H9 (cell line): ENCODE measurements around the gene KCNAB2. TPM values are rescaled to one million over a fixed set of nuclear protein-coding genes. Genes with fewer than 3 reads are reported as not detected.

Experiments
- DNase-seq: peaks from one replicate; pipeline ENCODE4 v3.0.0-alpha.2; 2017
- H2AFZ ChIP-seq: one replicate; pipeline ENCODE4 v1.6.1; 2013; ENCODE audit warnings: mild to moderate bottlenecking, low read length, control low read depth, moderate library complexity
- H2AK5ac ChIP-seq: 2 replicates; pipeline ENCODE4 v1.6.1; 2013; ENCODE audit warnings: low read length, control low read depth, mixed read lengths; ENCODE audit not compliant: insufficient read length
- H2BK120ac ChIP-seq: one replicate; pipeline ENCODE4 v1.6.1; 2013; ENCODE audit warnings: low read depth, mild to moderate bottlenecking, low read length, control low read depth, inconsistent platforms; ENCODE audit not compliant: poor library complexity, severe bottlenecking
- H2BK12ac ChIP-seq: 2 replicates; pipeline ENCODE4 v1.6.1; 2013; ENCODE audit warnings: low read length, control low read depth, mixed read lengths, low read depth; ENCODE audit not compliant: insufficient read length
- H2BK15ac ChIP-seq: 2 replicates; pipeline ENCODE4 v1.6.1; 2013; ENCODE audit warnings: low read depth, low read length, control low read depth
- H2BK20ac ChIP-seq: one replicate; pipeline ENCODE4 v1.6.1; 2013; ENCODE audit warnings: low read depth, mild to moderate bottlenecking, low read length, control low read depth, inconsistent platforms; ENCODE audit not compliant: poor library complexity, severe bottlenecking
- H2BK5ac ChIP-seq: 2 replicates; pipeline ENCODE4 v1.6.1; 2013; ENCODE audit warnings: low read length, control low read depth, mixed read lengths; ENCODE audit not compliant: insufficient read length
- H3K14ac ChIP-seq: 2 replicates; pipeline ENCODE4 v1.6.1; 2013; ENCODE audit warnings: low read length, control low read depth; ENCODE audit not compliant: insufficient read depth
- H3K18ac ChIP-seq: 2 replicates; pipeline ENCODE4 v1.6.1; 2013; ENCODE audit warnings: low read depth, mild to moderate bottlenecking, mixed read lengths, low read length, control low read depth; ENCODE audit not compliant: insufficient read length
- H3K23ac ChIP-seq: 2 replicates; pipeline ENCODE4 v1.6.1; 2013; ENCODE audit warnings: low read length, control low read depth, mixed read lengths, low read depth; ENCODE audit not compliant: insufficient read length
- H3K23me2 ChIP-seq: 2 replicates; pipeline ENCODE4 v1.6.1; 2013; ENCODE audit warnings: low read depth, mild to moderate bottlenecking, mixed read lengths, low read length, control low read depth; ENCODE audit not compliant: insufficient read length, poor library complexity, severe bottlenecking
- H3K27ac ChIP-seq: 2 replicates; pipeline ENCODE4 v1.5.1; 2013; ENCODE audit warnings: low read length, control low read depth, mixed read lengths, low read depth; ENCODE audit not compliant: insufficient read length
- H3K27me3 ChIP-seq: 2 replicates; pipeline ENCODE4 v1.6.1; 2013; ENCODE audit warnings: low read length, control low read depth, inconsistent platforms; ENCODE audit not compliant: insufficient read depth
- H3K4ac ChIP-seq: 2 replicates; pipeline ENCODE4 v1.6.1; 2013; ENCODE audit warnings: low read depth, mild to moderate bottlenecking, control low read depth, inconsistent platforms, low read length, moderate library complexity
- H3K4me1 ChIP-seq: 2 replicates; pipeline ENCODE4 v1.6.1; 2013; ENCODE audit warnings: low read length, control low read depth, inconsistent platforms; ENCODE audit not compliant: insufficient read depth
- H3K4me2 ChIP-seq: 2 replicates; pipeline ENCODE4 v1.6.1; 2013; ENCODE audit warnings: low read length, control low read depth, mixed read lengths; ENCODE audit not compliant: insufficient read length, insufficient read depth
- H3K56ac ChIP-seq: 2 replicates; pipeline ENCODE4 v1.6.1; 2013; ENCODE audit warnings: low read depth, mild to moderate bottlenecking, mixed read lengths, low read length, control low read depth; ENCODE audit not compliant: insufficient read length
- H3K79me1 ChIP-seq: 2 replicates; pipeline ENCODE4 v1.6.1; 2013; ENCODE audit warnings: low read depth, mild to moderate bottlenecking, moderate library complexity, low read length, control low read depth, inconsistent platforms; ENCODE audit not compliant: insufficient read depth, poor library complexity, severe bottlenecking
- H3K79me2 ChIP-seq: 2 replicates; pipeline ENCODE4 v1.6.1; 2013; ENCODE audit warnings: low read length, control low read depth, inconsistent platforms; ENCODE audit not compliant: insufficient read depth
- H3K9ac ChIP-seq: 2 replicates; pipeline ENCODE4 v1.6.1; 2013; ENCODE audit warnings: low read length, control low read depth, mixed read lengths; ENCODE audit not compliant: insufficient read length; ENCODE audit errors: extremely low read depth
- H3K9me3 ChIP-seq: one replicate; pipeline ENCODE4 v1.6.1; 2013; ENCODE audit warnings: low read depth, low read length, inconsistent platforms; ENCODE audit not compliant: control insufficient read depth
- H3T11ph ChIP-seq: one replicate; pipeline ENCODE4 v1.6.1; 2013; ENCODE audit warnings: mild to moderate bottlenecking, low read length, control low read depth, inconsistent platforms
- H4K20me1 ChIP-seq: one replicate; pipeline ENCODE4 v1.6.1; 2013; ENCODE audit not compliant: control insufficient read depth, insufficient read length, insufficient read depth
- H4K5ac ChIP-seq: 2 replicates; pipeline ENCODE4 v1.6.1; 2013; ENCODE audit warnings: low read depth, mild to moderate bottlenecking, mixed read lengths, low read length, control low read depth; ENCODE audit not compliant: insufficient read length
- H4K8ac ChIP-seq: replicated peaks from 2 replicates; pipeline ENCODE4 v1.6.1; 2013; ENCODE audit warnings: low read length, control low read depth, mixed read lengths, low read depth; ENCODE audit not compliant: insufficient read length
- H4K91ac ChIP-seq: 2 replicates; pipeline ENCODE4 v1.6.1; 2013; ENCODE audit warnings: low read depth, mild to moderate bottlenecking, moderate library complexity, mixed read lengths, low read length, control low read depth; ENCODE audit not compliant: insufficient read length
- H3K27ac Mint-ChIP-seq, 3 experiments: 2 replicates in 2 of 3; 3 replicates in 1 of 3; pipeline ENCODE4 v1.8.0; 2020 to 2021; ENCODE audit warnings: mixed read lengths in 3 of 3, mild to moderate bottlenecking in 1 of 3, moderate library complexity in 1 of 3
- H3K27me3 Mint-ChIP-seq: 2 replicates; pipeline ENCODE4 v1.8.0; 2021; ENCODE audit warnings: low read depth, mild to moderate bottlenecking, moderate library complexity, mixed read lengths
- H3K36me3 Mint-ChIP-seq, 3 experiments: 2 replicates in 2 of 3; 3 replicates in 1 of 3; pipeline ENCODE4 v1.8.0; 2020 to 2021; ENCODE audit warnings: low read depth in 3 of 3, mixed read lengths in 3 of 3; ENCODE audit not compliant: insufficient read depth in 1 of 3
- H3K4me1 Mint-ChIP-seq, 2 experiments: 2 replicates each; pipeline ENCODE4 v1.8.0; 2020; ENCODE audit warnings: mixed read lengths in 2 of 2
- H3K4me3 Mint-ChIP-seq, 2 experiments: 2 replicates in 1 of 2; 3 replicates in 1 of 2; pipeline ENCODE4 v1.8.0; 2020 to 2021; ENCODE audit warnings: mild to moderate bottlenecking in 2 of 2, mixed read lengths in 2 of 2, moderate library complexity in 1 of 2
- H3K9me3 Mint-ChIP-seq, 2 experiments: 2 replicates in 1 of 2; 3 replicates in 1 of 2; pipeline ENCODE4 v1.8.0; 2020; ENCODE audit warnings: mild to moderate bottlenecking in 2 of 2, mixed read lengths in 2 of 2, moderate library complexity in 1 of 2
- WGBS: extraction: QIAGEN DNeasy Blood & Tissue Kit; methylation state at CpG from one replicate; pipeline ENCODE4 v1.1.7; 2013; ENCODE audit warnings: missing lambda C conversion rate, low lambda C conversion rate, mixed read lengths; ENCODE audit not compliant: insufficient read length; ENCODE audit errors: extremely low coverage; 5-methylcytosine and 5-hydroxymethylcytosine counted together
- total RNA-seq: library from RNA; stranded (reverse); gene quantifications from 2 replicates; pipeline ENCODE4 v1.2.1, GENCODE V29; 2021
- TF ChIP-seq, protein P1 (sequence below): fragments of 200-600 bp; sonication (generic); conservative IDR thresholded peaks from 3 replicates; pipeline ENCODE4 v1.8.0; 2021; ENCODE audit warnings: antibody characterized with exemption, mild to moderate bottlenecking

KCNAB2 gene
- total RNA-seq, 1 experiment from 2014 or later = 8.3 TPM

DNA sequence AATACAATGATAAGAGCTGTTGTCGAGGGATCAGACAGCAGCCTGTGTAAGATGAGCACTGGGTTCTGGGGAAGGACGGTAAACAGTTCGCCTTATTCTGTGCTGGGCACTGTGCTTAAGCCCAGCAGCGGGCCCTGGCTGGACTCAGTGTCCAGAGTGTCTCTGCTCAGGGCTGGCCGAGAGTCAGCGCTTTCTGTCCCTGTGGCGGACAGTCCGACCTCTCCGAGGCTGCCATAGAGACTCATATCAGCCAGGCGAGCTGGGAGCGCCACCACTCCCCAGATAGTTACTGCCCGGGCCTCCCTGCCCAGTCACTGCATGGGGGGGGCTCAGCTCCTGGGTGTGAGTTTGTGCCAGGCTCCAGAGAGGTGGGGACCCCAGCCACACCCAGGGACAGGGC is 38.8 kb upstream of the KCNAB2 start:
- Histone ChIP-seq H3K79me2 (no peaks in the 10 kb centered on the region), H3K56ac (no peak overlapping the region), H3K4me1 (no peaks in the 10 kb centered on the region), H3K4ac (no peak overlapping the region), H2BK120ac (no peak overlapping the region), H3K14ac (no peak overlapping the region; the same call in 1 of the 2 replicates), H3K23me2 (no peaks in the 10 kb centered on the region), H4K91ac (no peak overlapping the region), H3K4me2 (no peak overlapping the region), H3K79me1 (no peaks in the 10 kb centered on the region), H2BK5ac (no peak overlapping the region), H3K23ac (no peak overlapping the region), H2BK15ac (no peak overlapping the region), H4K20me1 (no peaks in the 10 kb centered on the region), H3K27me3 (no peaks in the 10 kb centered on the region), H3K9me3 (no peaks in the 10 kb centered on the region), H3K9ac (no peak overlapping the region), H2BK12ac (no peak overlapping the region), H2AFZ (no peak overlapping the region), H3K27ac (no peak overlapping the region), H3T11ph (no peak overlapping the region), H4K8ac (no peak overlapping the region), H4K5ac (no peak overlapping the region), H3K18ac (no peak overlapping the region), H2AK5ac (no peak overlapping the region), H2BK20ac (no peak overlapping the region)
- H3K36me3 Mint-ChIP-seq = peaks cover 0 to 1% (median 0%) of the 10 kb centered on the region in 3 experiments; a peak in 1 of 7 replicates
- peaks cover 18 to 35% of the 10 kb centered on the region in 2 experiments for H3K4me1 Mint-ChIP-seq
- no peak for DNase-seq
- no peak overlapping the region; a peak in 1 of 7 replicates for H3K27ac Mint-ChIP-seq
- TF ChIP-seq, protein P1, sequence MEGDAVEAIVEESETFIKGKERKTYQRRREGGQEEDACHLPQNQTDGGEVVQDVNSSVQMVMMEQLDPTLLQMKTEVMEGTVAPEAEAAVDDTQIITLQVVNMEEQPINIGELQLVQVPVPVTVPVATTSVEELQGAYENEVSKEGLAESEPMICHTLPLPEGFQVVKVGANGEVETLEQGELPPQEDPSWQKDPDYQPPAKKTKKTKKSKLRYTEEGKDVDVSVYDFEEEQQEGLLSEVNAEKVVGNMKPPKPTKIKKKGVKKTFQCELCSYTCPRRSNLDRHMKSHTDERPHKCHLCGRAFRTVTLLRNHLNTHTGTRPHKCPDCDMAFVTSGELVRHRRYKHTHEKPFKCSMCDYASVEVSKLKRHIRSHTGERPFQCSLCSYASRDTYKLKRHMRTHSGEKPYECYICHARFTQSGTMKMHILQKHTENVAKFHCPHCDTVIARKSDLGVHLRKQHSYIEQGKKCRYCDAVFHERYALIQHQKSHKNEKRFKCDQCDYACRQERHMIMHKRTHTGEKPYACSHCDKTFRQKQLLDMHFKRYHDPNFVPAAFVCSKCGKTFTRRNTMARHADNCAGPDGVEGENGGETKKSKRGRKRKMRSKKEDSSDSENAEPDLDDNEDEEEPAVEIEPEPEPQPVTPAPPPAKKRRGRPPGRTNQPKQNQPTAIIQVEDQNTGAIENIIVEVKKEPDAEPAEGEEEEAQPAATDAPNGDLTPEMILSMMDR = no peak
- H3K4me3 Mint-ChIP-seq = peak overlapping the region in 1 of 2 experiments; percentile 47; a peak in 1 of 5 replicates
- peaks cover 35% of the 10 kb centered on the region for H3K27me3 Mint-ChIP-seq
- WGBS = no CpG with 5 or more reads among the region's 12 CpGs
- H3K9me3 Mint-ChIP-seq = no peaks in the 10 kb centered on the region
